Kidney (tissue), 22 donors: ENCODE data around the gene AMPD1. TPM values are rescaled to one million over a fixed set of nuclear protein-coding genes. Genes with fewer than 3 reads are reported as not detected.

ENCODE experiments used
- DNase-seq, 5 donors: peaks; one replicate each; pipeline ENCODE4 v3.0.0-alpha.2; 2013 to 2020
- FAIRE-seq: peaks from 2 replicates; lab custom pipeline; 2012; peaks lifted over from hg19 to GRCh38; lab: Jason Lieb, UNC
- H3K27ac ChIP-seq, 2 donors: one replicate each; pipeline ENCODE4 v1.7.0; 2013; ENCODE audit warnings: low read depth in 2 of 2, low read length in 2 of 2, inconsistent platforms in 1 of 2
- H3K27me3 ChIP-seq: one replicate; pipeline ENCODE4 v1.7.1; 2013; ENCODE audit warnings: low read length, inconsistent platforms; ENCODE audit not compliant: control insufficient read depth, insufficient read depth
- H3K36me3 ChIP-seq, 3 donors: one replicate each; pipeline versions ENCODE4 v1.7.0 to v1.7.1; 2013; ENCODE audit warnings: low read length in 3 of 3, control low read depth in 1 of 3, inconsistent platforms in 1 of 3; ENCODE audit not compliant: insufficient read depth in 3 of 3, control insufficient read depth in 2 of 3
- H3K4me1 ChIP-seq, 3 donors: one replicate each; pipeline versions ENCODE4 v1.7.0 to v1.7.1; 2013; ENCODE audit warnings: low read length in 3 of 3, inconsistent platforms in 1 of 3, low read depth in 1 of 3; ENCODE audit not compliant: control insufficient read depth in 2 of 3, insufficient read depth in 2 of 3
- H3K4me3 ChIP-seq, 3 donors: one replicate each; pipeline versions ENCODE4 v1.7.0 to v1.8.1; 2013; ENCODE audit warnings: low read length in 3 of 3, control low read depth in 1 of 3, inconsistent platforms in 1 of 3
- H3K9ac ChIP-seq, 3 donors: one replicate each; pipeline versions ENCODE4 v1.7.0 to v1.7.1; 2013; ENCODE audit warnings: low read length in 3 of 3, control low read depth in 1 of 3, inconsistent platforms in 1 of 3
- H3K9me3 ChIP-seq, 3 donors: one replicate each; pipeline versions ENCODE4 v1.7.0 to v1.7.1; 2013; ENCODE audit warnings: low read length in 3 of 3, control low read depth in 1 of 3, inconsistent platforms in 1 of 3; ENCODE audit not compliant: control insufficient read depth in 2 of 3, insufficient read depth in 1 of 3
- intact Hi-C: fragments of 100-400 bp; cut with DNase I; formaldehyde crosslinking; loops from one replicate; pipeline ENCODE4 v1.11.1; 2022
- long read RNA-seq, 10 donors: library from polyadenylated mRNA in 1 of 10; unstranded in 1 of 10; transcript quantifications; one replicate each; pipeline ENCODE4 v2.0.0 and lab custom pipeline, GENCODE V29; 2021 to 2026
- polyA plus RNA-seq: library from polyadenylated mRNA; stranded (reverse); fragments of 350-450 nt; fragmentation: Illumina TruSeq; extraction: RNeasy Lipid Tissue Mini Kit (QIAGEN cat#74804); gene quantifications from one replicate; pipeline ENCODE4 v1.2.3, GENCODE V29; 2014; ENCODE audit warnings: low read depth, low replicate concordance; ENCODE audit not compliant: insufficient read depth
- total RNA-seq: library from RNA; stranded (reverse); fragmentation: NEBNext Ultra II Directional; extraction: Animal tissue kit (Norgen Biotek cat#: 25700); gene quantifications from one replicate; pipeline ENCODE4 v1.2.1, GENCODE V29; 2021
- TF ChIP-seq, protein P1 (sequence below): IDR thresholded peaks from 3 replicates; pipeline ENCODE4 v1.5.1; 2012; ENCODE audit warnings: mild to moderate bottlenecking, moderate library complexity, borderline replicate concordance; ENCODE audit not compliant: insufficient read depth; ENCODE audit errors: extremely low read depth
- donor health status: control.
- donor health status: control.
- donor health status: control.
- donor health status: control.
- donor health status: control.
- donor health status: DM: yes; HTN: yes; CAD: no.
- donor health status: Normal renal cell carcinoma (clear cell type).

Gene AMPD1
- total RNA-seq (1.5 TPM), polyA plus RNA-seq (not detected)
- long read RNA-seq, donor 1 = 0 reads
- long read RNA-seq, donor 2 = 0 reads
- long read RNA-seq, donor 3 = 0 reads
- long read RNA-seq, donor 4 = 0 reads
- long read RNA-seq, donor 5 = 0 reads
- long read RNA-seq, donor 6 = 0 reads
- long read RNA-seq, donor 7 = 0 reads
- long read RNA-seq, donor 8 = 0 reads
- long read RNA-seq, donor 9 = 0 reads
- long read RNA-seq, donor 10 = 0 reads

GRCh38 chr1:114695430-114696058 lies at the start of gene AMPD1:
TSS of gene AMPD1 (minus strand) at chr1:114695546. CDS start at chr1:114695471, 75 bp downstream.
- TF ChIP-seq, protein P1, sequence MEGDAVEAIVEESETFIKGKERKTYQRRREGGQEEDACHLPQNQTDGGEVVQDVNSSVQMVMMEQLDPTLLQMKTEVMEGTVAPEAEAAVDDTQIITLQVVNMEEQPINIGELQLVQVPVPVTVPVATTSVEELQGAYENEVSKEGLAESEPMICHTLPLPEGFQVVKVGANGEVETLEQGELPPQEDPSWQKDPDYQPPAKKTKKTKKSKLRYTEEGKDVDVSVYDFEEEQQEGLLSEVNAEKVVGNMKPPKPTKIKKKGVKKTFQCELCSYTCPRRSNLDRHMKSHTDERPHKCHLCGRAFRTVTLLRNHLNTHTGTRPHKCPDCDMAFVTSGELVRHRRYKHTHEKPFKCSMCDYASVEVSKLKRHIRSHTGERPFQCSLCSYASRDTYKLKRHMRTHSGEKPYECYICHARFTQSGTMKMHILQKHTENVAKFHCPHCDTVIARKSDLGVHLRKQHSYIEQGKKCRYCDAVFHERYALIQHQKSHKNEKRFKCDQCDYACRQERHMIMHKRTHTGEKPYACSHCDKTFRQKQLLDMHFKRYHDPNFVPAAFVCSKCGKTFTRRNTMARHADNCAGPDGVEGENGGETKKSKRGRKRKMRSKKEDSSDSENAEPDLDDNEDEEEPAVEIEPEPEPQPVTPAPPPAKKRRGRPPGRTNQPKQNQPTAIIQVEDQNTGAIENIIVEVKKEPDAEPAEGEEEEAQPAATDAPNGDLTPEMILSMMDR = no peak
- Histone ChIP-seq H3K9me3 (no peaks in the 10 kb centered on the region), H3K27ac (no peak within 1 kb of the TSS), H3K4me1 (no peaks in the 10 kb centered on the region), H3K4me3 (no peak within 1 kb of the TSS), H3K27me3 (no peaks in the 10 kb centered on the region), H3K9ac (no peak within 1 kb of the TSS), H3K36me3 (no peaks in the 10 kb centered on the region)
- DNase-seq (peak in 3 of 5 donors; percentile 11 to 29 (median 26)), FAIRE-seq (no peak)
- intact Hi-C loops = no loop called here

DNA sequence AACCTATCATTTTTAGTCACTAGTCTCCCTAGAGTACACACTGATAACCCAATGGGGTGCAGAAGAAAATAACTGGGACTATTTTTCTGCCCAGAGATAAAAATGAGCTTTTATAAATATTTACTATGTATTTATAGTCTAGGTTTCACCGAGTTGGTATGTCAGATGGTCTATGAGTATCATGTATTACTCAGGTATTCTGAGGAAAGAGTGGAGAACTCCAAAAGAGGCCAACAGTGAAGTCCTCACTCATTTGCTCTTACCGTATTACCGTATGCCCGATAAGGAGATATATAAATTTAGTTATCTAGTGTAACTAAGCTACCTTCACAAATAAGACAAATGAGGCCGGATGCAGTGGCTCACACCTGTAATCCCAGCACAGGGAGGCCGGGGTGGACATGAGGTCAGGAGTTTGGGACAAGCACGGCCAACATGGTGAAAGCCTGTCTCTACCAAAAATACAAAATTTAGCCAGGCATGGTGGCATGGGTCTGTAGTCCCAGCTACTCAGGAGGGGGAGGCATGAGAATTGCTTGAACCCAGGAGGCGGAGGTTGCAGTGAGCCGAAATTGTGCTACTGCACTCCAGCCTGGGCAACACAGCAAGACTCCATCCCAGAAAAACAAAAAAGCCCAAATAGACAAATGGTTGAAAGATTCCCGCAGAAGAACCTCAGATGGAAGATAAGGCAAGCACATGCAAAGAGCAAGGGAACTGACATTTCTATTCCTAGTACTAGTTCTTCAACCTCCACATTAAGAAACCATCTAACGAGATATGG lies 46.8 kb upstream of the AMPD1 start:
- intact Hi-C loops = no loop called here
- TF ChIP-seq, protein P1 = no peak
- H3K9me3 ChIP-seq = no peaks in the 10 kb centered on the region
- H3K36me3 ChIP-seq = peaks cover 2 to 18% (median 7%) of the 10 kb centered on the region in 3 donors
- DNase-seq (no peak), FAIRE-seq (no peak)
- no peaks in the 10 kb centered on the region for H3K27me3 ChIP-seq
- no peak overlapping the region for H3K4me3 ChIP-seq
- H3K4me1 ChIP-seq = peaks cover 0 to 2% (median 0%) of the 10 kb centered on the region in 3 donors
- no peak overlapping the region for H3K9ac ChIP-seq
- no peak overlapping the region for H3K27ac ChIP-seq

- no peaks in the 10 kb centered on the region for H3K9me3 ChIP-seq
- TF ChIP-seq, protein P1 = no peak
- intact Hi-C loops = no loop called here
- peaks cover 0 to 2% (median 0%) of the 10 kb centered on the region in 3 donors for H3K4me1 ChIP-seq
- H3K27me3 ChIP-seq = no peaks in the 10 kb centered on the region
- H3K4me3 ChIP-seq = no peak overlapping the region
- FAIRE-seq (no peak), DNase-seq (no peak)
- no peak overlapping the region for H3K27ac ChIP-seq
- no peak overlapping the region for H3K9ac ChIP-seq
- peaks cover 11 to 35% (median 14%) of the 10 kb centered on the region in 3 donors for H3K36me3 ChIP-seq
Observed at GRCh38 chr1:114740331-114740730, 45.0 kb upstream of the AMPD1 start.
